CD4-positive, alpha-beta T cell (primary cell): Measurements from ENCODE around the gene TIMP3. TPM values are rescaled to one million over a fixed set of nuclear protein-coding genes. Genes with fewer than 3 reads are reported as not detected.

Source experiments
- ATAC-seq: fragments of 200-7000 bp; cut with Tn5 transposase; one replicate; pipeline ENCODE4 v1.10.0; 2022; ENCODE audit warnings: mild to moderate bottlenecking; ENCODE audit not compliant: poor library complexity
- CTCF ChIA-PET: fragments of 350-600 bp; sonication (Branson Sonifier 250); formaldehyde crosslinking; loops from one replicate; lab custom pipeline; 2021; ENCODE audit warnings: antibody characterized with exemption, inconsistent platforms; lab: Charles Lee
- POLR2A ChIA-PET: fragments of 350-600 bp; sonication (Branson Sonifier 250); formaldehyde crosslinking; loops from one replicate; lab custom pipeline; 2021; ENCODE audit warnings: antibody characterized with exemption, inconsistent platforms; lab: Charles Lee
- DNase-seq, 14 experiments: peaks; one replicate each; pipeline ENCODE4 v3.0.0-alpha.2; 2013 to 2020; ENCODE audit warnings: mixed read lengths in 2 of 14
- H3K27ac ChIP-seq, 2 donors: one replicate each; pipeline versions ENCODE4 v1.5.1 to v1.7.0; 2013; ENCODE audit warnings: low read length in 2 of 2, low read depth in 1 of 2, mild to moderate bottlenecking in 1 of 2
- H3K27me3 ChIP-seq, 2 experiments: 1 replicate in 1 of 2; 2 replicates in 1 of 2; pipeline versions ENCODE4 v1.6.1 to v1.7.0; 2013; ENCODE audit warnings: low read length in 2 of 2, control low read depth in 1 of 2, mild to moderate bottlenecking in 1 of 2, moderate library complexity in 1 of 2; ENCODE audit not compliant: insufficient read depth in 2 of 2, control insufficient read depth in 1 of 2
- H3K36me3 ChIP-seq: one replicate; pipeline ENCODE4 v1.6.1; 2013; ENCODE audit warnings: low read length, control low read depth; ENCODE audit not compliant: insufficient read depth
- H3K4me1 ChIP-seq: one replicate; pipeline ENCODE4 v1.6.1; 2013; ENCODE audit warnings: low read length, control low read depth; ENCODE audit not compliant: insufficient read depth
- H3K4me3 ChIP-seq: one replicate; pipeline ENCODE4 v1.5.1; 2013; ENCODE audit warnings: mild to moderate bottlenecking, low read length, moderate library complexity
- H3K9me3 ChIP-seq, 2 experiments: 1 replicate in 1 of 2; 2 replicates in 1 of 2; pipeline versions ENCODE4 v1.6.1 to v1.7.0; 2013; ENCODE audit warnings: low read length in 2 of 2, mild to moderate bottlenecking in 2 of 2, control low read depth in 1 of 2, moderate library complexity in 1 of 2; ENCODE audit not compliant: control insufficient read depth in 1 of 2, insufficient read depth in 1 of 2
- H3K27ac Mint-ChIP-seq: one replicate; pipeline ENCODE4 v1.8.0; 2020; ENCODE audit warnings: mixed read lengths
- H3K27me3 Mint-ChIP-seq: one replicate; pipeline ENCODE4 v1.8.0; 2021; ENCODE audit warnings: mixed read lengths
- H3K36me3 Mint-ChIP-seq: one replicate; pipeline ENCODE4 v1.8.0; 2021; ENCODE audit warnings: low read depth, mixed read lengths
- H3K4me1 Mint-ChIP-seq: one replicate; pipeline ENCODE4 v1.8.0; 2021; ENCODE audit warnings: low read depth, mixed read lengths
- H3K4me3 Mint-ChIP-seq: one replicate; pipeline ENCODE4 v1.8.0; 2020; ENCODE audit warnings: mild to moderate bottlenecking, mixed read lengths
- H3K9me3 Mint-ChIP-seq: one replicate; pipeline ENCODE4 v1.8.0; 2020; ENCODE audit warnings: mixed read lengths
- intact Hi-C, 2 experiments: fragments of 100-400 bp; cut with DNase I in 1 of 2; cut with micrococcal nuclease in 1 of 2; formaldehyde crosslinking; loops; one replicate each; pipeline versions ENCODE4 v1.15.1 to v1.9.0; 2023 to 2025; cut with DNase I, micrococcal nuclease
- total RNA-seq, 174 experiments: library from RNA in 2 of 174; stranded (reverse) in 2 of 174; gene quantifications; one replicate each; pipeline ENCODE4 v1.2.3 and lab custom pipeline; 2021 to 2026
- TF ChIP-seq, protein P1 (sequence below): fragments of 200-600 bp; IDR thresholded peaks from one replicate; pipeline ENCODE4 v1.8.0; 2022; ENCODE audit warnings: antibody characterized with exemption, mild to moderate bottlenecking

The TIMP3 gene
- total RNA-seq, 2 experiments from 2014 or later = 0.06 TPM; not detected in 1

DNA sequence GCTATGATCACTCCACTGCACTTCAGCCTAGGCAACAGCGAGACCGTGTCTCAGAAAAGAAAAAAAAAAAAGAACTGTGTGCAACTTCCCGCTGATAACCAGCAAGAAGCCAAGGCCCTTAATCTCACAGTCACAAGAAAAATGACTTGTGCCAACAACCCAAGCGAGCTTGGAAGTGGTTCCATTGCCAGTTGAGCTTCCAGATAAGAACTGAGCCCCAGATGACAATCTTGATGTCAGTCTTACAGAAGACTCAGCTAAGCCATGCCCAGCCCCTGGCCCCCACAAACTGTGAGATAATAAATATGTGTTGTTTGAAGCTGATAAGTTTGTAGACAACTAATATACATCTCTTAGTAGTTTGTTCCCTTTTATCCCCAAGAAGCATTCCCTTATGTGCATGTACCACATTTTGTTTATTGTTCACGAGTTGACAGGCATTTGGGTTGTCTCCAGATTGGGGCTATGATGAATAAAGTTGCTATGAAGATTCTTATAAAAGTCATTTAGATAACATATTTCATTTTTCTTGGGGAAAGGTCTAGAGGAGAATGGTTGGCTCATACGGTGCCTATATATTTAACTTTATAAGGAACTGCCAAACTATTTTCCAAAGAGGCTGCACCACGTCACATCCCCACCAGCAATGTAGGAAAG, 85.9 kb downstream of the TIMP3 start:
- H3K4me1 ChIP-seq = no peaks in the 10 kb centered on the region
- ATAC-seq = no peak
- peaks cover 2 to 4% of the 10 kb centered on the region in 2 experiments for H3K27me3 ChIP-seq
- H3K4me1 Mint-ChIP-seq = peaks cover under 1% of the 10 kb centered on the region
- H3K36me3 ChIP-seq = no peaks in the 10 kb centered on the region
- ChIA-PET CTCF (no interaction called here), POLR2A (no interaction called here)
- TF ChIP-seq, protein P1, sequence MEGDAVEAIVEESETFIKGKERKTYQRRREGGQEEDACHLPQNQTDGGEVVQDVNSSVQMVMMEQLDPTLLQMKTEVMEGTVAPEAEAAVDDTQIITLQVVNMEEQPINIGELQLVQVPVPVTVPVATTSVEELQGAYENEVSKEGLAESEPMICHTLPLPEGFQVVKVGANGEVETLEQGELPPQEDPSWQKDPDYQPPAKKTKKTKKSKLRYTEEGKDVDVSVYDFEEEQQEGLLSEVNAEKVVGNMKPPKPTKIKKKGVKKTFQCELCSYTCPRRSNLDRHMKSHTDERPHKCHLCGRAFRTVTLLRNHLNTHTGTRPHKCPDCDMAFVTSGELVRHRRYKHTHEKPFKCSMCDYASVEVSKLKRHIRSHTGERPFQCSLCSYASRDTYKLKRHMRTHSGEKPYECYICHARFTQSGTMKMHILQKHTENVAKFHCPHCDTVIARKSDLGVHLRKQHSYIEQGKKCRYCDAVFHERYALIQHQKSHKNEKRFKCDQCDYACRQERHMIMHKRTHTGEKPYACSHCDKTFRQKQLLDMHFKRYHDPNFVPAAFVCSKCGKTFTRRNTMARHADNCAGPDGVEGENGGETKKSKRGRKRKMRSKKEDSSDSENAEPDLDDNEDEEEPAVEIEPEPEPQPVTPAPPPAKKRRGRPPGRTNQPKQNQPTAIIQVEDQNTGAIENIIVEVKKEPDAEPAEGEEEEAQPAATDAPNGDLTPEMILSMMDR = no peak
- no peaks in the 10 kb centered on the region for H3K9me3 ChIP-seq
- H3K4me3 Mint-ChIP-seq = no peak overlapping the region
- H3K27ac ChIP-seq = no peak overlapping the region
- H3K27ac Mint-ChIP-seq = no peak overlapping the region
- no peaks in the 10 kb centered on the region for H3K9me3 Mint-ChIP-seq
- H3K36me3 Mint-ChIP-seq = no peaks in the 10 kb centered on the region
- no peak for DNase-seq
- no peak overlapping the region for H3K4me3 ChIP-seq
- intact Hi-C loops = no loop called here
- H3K27me3 Mint-ChIP-seq = peaks cover 3% of the 10 kb centered on the region

DNA sequence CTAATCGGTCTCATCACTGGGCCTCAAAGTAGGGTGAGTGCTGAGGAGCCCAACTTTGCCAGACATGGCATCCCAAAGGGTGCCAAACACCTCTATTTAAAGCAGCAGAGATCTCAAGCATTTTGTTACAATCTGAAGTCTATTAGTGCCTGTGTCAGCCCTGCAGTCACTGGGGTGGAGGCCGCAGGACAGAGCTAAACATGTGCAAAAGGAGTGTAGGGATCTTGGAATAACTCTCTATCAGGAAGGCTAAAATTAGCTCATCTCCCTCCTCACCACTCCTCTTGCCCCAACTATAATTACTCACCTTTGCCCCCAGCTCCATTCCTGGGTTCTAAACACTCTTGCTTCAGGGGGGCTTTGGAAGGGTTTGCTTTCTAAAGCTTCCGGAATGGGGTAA, 87.5 kb downstream of the TIMP3 start:
- ChIA-PET POLR2A (no interaction called here), CTCF (no interaction called here)
- no peak overlapping the region for H3K4me3 Mint-ChIP-seq
- H3K4me3 ChIP-seq = no peak overlapping the region
- no peaks in the 10 kb centered on the region for H3K4me1 ChIP-seq
- DNase-seq (no peak), ATAC-seq (no peak)
- TF ChIP-seq, protein P1 = no peak
- H3K27me3 ChIP-seq = peaks cover 2 to 8% of the 10 kb centered on the region in 2 experiments
- no peaks in the 10 kb centered on the region for H3K9me3 ChIP-seq
- no peaks in the 10 kb centered on the region for H3K36me3 ChIP-seq
- peaks cover 16% of the 10 kb centered on the region for H3K27me3 Mint-ChIP-seq
- H3K9me3 Mint-ChIP-seq = no peaks in the 10 kb centered on the region
- H3K36me3 Mint-ChIP-seq = no peaks in the 10 kb centered on the region
- intact Hi-C loops = no loop called here
- no peak overlapping the region for H3K27ac ChIP-seq
- H3K4me1 Mint-ChIP-seq = no peaks in the 10 kb centered on the region
- no peak overlapping the region for H3K27ac Mint-ChIP-seq

DNA sequence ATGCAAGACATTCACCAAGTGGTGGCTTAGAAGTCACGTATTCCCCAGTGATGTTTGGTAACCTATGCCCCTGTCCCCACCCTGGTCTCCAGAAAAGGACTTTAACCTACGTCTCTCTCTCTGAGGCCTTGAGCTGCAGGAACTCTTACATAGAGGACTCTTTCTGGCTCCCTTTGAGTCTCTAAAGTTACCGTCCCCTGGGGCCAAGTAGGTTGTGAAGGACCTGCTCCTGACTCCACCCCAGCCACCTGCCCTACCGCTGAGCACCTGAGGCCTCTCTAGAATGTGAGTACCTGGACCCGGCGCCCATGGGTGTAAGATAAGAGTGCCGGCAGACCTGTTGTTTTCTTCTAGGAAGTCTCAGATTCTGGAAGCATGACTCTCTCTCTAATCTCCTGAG, 95.4 kb downstream of the TIMP3 start:
- TF ChIP-seq, protein P1 = no peak
- Mint-ChIP-seq H3K27me3 (peaks cover 16% of the 10 kb centered on the region), H3K9me3 (no peaks in the 10 kb centered on the region), H3K4me1 (no peaks in the 10 kb centered on the region), H3K36me3 (no peaks in the 10 kb centered on the region), H3K27ac (no peak overlapping the region), H3K4me3 (no peak overlapping the region)
- CTCF ChIA-PET = no interaction called here
- ATAC-seq (no peak), DNase-seq (no peak)
- POLR2A ChIA-PET = no interaction called here
- Histone ChIP-seq H3K36me3 (no peaks in the 10 kb centered on the region), H3K27ac (no peak overlapping the region), H3K9me3 (no peaks in the 10 kb centered on the region), H3K27me3 (peaks cover 2 to 8% of the 10 kb centered on the region in 2 experiments), H3K4me3 (no peak overlapping the region), H3K4me1 (no peaks in the 10 kb centered on the region)
- intact Hi-C loops = loop anchor here in 1 of 2 experiments (5.0 kb wide), 1 partner anchor 50 kb away; no protein-coding TSS in a partner anchor
